ENCODE data around the gene FOXA2. TPM values are rescaled to one million over a fixed set of nuclear protein-coding genes. Genes with fewer than 3 reads are reported as not detected.

FOXA2 gene

Small RNA genes within 50 kb of the gene (small RNA-seq; reads per million reads assigned to genes)
- not detected for gene LINC00261 (ENCODE audit: insufficient read depth)

All from mesendoderm (in vitro differentiated cells).